NB4 (cell line): ENCODE results near the gene CLEC4M.

ENCODE experiments used
- CTCF ChIP-seq: IDR thresholded peaks from one replicate; pipeline ENCODE4 v1.5.1; 2012; ENCODE audit warnings: low read depth, low read length
- POLR2A ChIP-seq: IDR thresholded peaks from 2 replicates; pipeline ENCODE4 v1.6.1; 2011; ENCODE audit warnings: mild to moderate bottlenecking; ENCODE audit not compliant: insufficient read length; ENCODE audit errors: extremely low read depth

- TF ChIP-seq CTCF: no peak
- no peak for TF ChIP-seq POLR2A
Measured at GRCh38 chr19:7739801-7740681, 23.0 kb upstream of the CLEC4M start.
